Measurements from ENCODE around the gene ZSCAN26. TPM values are rescaled to one million over a fixed set of nuclear protein-coding genes. Genes with fewer than 3 reads are reported as not detected.

Gene ZSCAN26
- total RNA-seq, 4 donors from 2014 or later: 4.9 to 23.3 (median 11.4) TPM

DNA sequence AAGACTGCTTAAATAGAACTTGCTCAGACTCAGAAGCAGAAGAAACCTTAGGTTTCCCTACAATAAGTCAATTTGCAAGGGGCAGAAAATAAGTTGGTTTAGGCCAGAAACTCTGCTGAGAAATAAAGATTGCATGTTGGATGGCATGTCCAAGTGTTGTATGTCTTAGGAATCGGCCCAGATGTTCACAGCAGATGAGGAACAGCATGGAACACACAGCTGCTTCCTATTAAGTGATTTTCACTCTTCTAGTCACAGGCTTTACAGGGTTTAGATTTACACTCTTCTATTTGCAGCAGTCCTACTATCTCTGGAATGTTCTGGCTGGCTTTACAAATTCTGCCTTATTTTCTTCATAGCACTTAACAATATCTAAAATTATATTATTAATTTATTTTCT, 18.0 kb upstream of the ZSCAN26 start:
- H3K27ac ChIP-seq: no peak overlapping the region
- WGBS: 64% methylated on average over 1 of the region's 1 CpG
- no peak for DNase-seq (ENCODE audit: low spot score in 2 of 2)
- TF ChIP-seq POLR2AphosphoS5 (IDR thresholded peaks at IDR 0.05): no peak
- no peak for TF ChIP-seq CTCF (IDR thresholded peaks at IDR 0.05)
- no peak for TF ChIP-seq POLR2A (IDR thresholded peaks at IDR 0.05)
- no peak for TF ChIP-seq EP300 (IDR thresholded peaks at IDR 0.05)
- no peak overlapping the region for H3K4me3 ChIP-seq
- peaks cover 40% of the 10 kb centered on the region for H3K36me3 ChIP-seq
- H3K4me1 ChIP-seq: peaks cover 19% of the 10 kb centered on the region
- no peaks in the 10 kb centered on the region for H3K9me3 ChIP-seq
- no peaks in the 10 kb centered on the region for H3K27me3 ChIP-seq

DNA sequence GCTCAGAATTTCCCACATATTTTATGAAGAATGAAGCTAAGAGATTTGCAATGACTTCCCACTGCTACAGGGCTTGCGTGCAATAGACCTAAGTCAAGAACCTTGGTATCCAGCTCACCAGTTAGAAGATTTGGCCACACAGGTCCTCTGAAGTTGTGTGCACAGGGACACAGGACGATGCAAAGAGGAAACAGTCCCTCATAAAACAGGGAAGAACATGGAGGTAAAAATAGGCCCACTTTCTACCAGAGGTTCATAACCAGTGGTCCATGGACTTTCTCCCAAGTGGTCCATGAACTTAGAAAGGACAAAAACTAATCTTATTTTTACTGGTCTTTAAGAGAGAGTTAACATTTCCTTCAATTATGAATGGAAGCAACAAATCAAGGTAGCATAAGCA, 16.2 kb upstream of the ZSCAN26 start:
- Histone ChIP-seq H3K27ac (no peak overlapping the region), H3K4me3 (peak overlapping the region; percentile 68), H3K27me3 (peaks cover 5% of the 10 kb centered on the region), H3K36me3 (peaks cover 24% of the 10 kb centered on the region), H3K4me1 (peaks cover 19% of the 10 kb centered on the region), H3K9me3 (no peaks in the 10 kb centered on the region)
- 81% methylated on average over 2 of the region's 2 CpGs for WGBS
- no peak for DNase-seq (ENCODE audit: low spot score in 2 of 2)
- TF ChIP-seq POLR2A (IDR thresholded peaks at IDR 0.05) (no peak), CTCF (IDR thresholded peaks at IDR 0.05) (no peak), POLR2AphosphoS5 (IDR thresholded peaks at IDR 0.05) (no peak), EP300 (IDR thresholded peaks at IDR 0.05) (no peak)

- no peak for DNase-seq (ENCODE audit: low spot score in 2 of 2)
These were observed 15.3 kb upstream of the ZSCAN26 start for GRCh38 chr6:28251661-28252008.

DNA sequence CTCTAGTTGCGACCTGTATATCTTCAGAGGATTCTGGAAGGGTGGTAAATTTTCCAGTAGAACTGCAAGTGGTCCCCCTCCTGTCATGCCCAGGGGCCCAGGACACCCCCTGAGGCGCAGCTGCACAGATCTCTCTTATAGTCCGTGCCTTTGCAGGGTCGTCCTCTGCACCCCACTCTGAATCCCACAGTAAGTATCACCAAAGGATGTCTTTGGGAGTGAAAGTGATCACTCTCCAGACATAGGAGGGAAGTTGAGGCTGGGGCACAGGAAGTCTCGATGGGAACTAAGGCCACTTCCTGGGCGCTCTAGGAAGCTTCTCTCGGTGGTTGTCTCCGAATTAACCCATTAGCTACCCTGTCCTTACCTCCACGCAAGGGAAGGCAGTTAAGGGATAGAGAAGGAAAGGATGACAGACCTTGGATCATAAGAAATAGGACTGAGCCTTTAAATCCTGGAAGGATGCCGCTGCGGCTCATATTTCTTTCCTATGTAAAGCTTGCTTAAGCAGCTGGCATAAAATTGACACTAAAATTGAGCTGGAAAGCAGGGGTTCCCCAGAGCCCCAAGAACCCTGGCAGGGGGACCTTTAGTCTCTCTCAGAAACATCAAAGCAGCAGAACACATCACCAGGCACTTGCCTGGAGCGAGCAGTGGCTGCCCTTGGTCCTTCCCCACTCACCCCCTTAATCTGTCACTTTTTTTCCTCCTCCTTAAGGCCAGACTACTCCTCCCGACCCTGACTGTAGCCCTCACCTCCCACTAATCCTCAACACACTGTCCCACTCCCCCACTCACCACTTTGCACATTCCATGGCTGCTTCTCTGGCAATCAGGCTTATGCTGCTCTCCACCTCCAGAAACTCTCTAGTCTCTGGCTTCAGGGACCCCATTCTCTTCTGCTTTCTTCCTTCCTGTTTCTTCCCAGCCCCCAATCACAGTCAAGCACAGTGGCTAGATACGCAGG, 14.7 kb upstream of the ZSCAN26 start, which contains the start of gene ZKSCAN4:
Gene ZKSCAN4 (minus strand): TSS at position 261 of the 967 bp plus-strand sequence. CDS start 289 bp downstream, outside the sequence.
- peaks cover 10% of the 10 kb centered on the region for H3K27me3 ChIP-seq
- 9% methylated on average over 11 of the region's 14 CpGs for WGBS
- peak within 1 kb of the TSS; percentile 68 for H3K4me3 ChIP-seq
- no peaks in the 10 kb centered on the region for H3K9me3 ChIP-seq
- H3K27ac ChIP-seq: no peak within 1 kb of the TSS
- peak in 1 of 2 donors; percentile 74 for DNase-seq (ENCODE audit: low spot score in 2 of 2)
- no peak for TF ChIP-seq POLR2A (IDR thresholded peaks at IDR 0.05)
- peak in 1 of 3 donors; percentile 43 for TF ChIP-seq POLR2AphosphoS5 (IDR thresholded peaks at IDR 0.05)
- TF ChIP-seq EP300 (IDR thresholded peaks at IDR 0.05): no peak
- H3K36me3 ChIP-seq: peaks cover 9% of the 10 kb centered on the region
- H3K4me1 ChIP-seq: peaks cover 19% of the 10 kb centered on the region

More at GRCh38 chr6:28251661-28252008, 15.3 kb upstream of the ZSCAN26 start:
- Histone ChIP-seq H3K27me3 (peaks cover 10% of the 10 kb centered on the region), H3K4me3 (peak overlapping the region; percentile 68), H3K36me3 (peaks cover 15% of the 10 kb centered on the region), H3K9me3 (no peaks in the 10 kb centered on the region), H3K4me1 (peaks cover 19% of the 10 kb centered on the region), H3K27ac (no peak overlapping the region)
- TF ChIP-seq EP300 (IDR thresholded peaks at IDR 0.05) (no peak), POLR2AphosphoS5 (IDR thresholded peaks at IDR 0.05) (no peak), POLR2A (IDR thresholded peaks at IDR 0.05) (no peak), CTCF (IDR thresholded peaks at IDR 0.05) (no peak)
- 0% methylated on average over 3 of the region's 25 CpGs for WGBS

- WGBS: 90% methylated on average over 1 of the region's 1 CpG
- Histone ChIP-seq H3K9me3 (no peaks in the 10 kb centered on the region), H3K27ac (no peak overlapping the region), H3K36me3 (no peaks in the 10 kb centered on the region), H3K4me3 (no peak overlapping the region), H3K4me1 (peaks cover 25% of the 10 kb centered on the region), H3K27me3 (peaks cover 10% of the 10 kb centered on the region)
- no peak for TF ChIP-seq POLR2AphosphoS5 (IDR thresholded peaks at IDR 0.05)
- TF ChIP-seq EP300 (IDR thresholded peaks at IDR 0.05): no peak
- no peak for TF ChIP-seq CTCF (IDR thresholded peaks at IDR 0.05)
- TF ChIP-seq POLR2A (IDR thresholded peaks at IDR 0.05): no peak
- DNase-seq (ENCODE audit: low spot score in 2 of 2): no peak
These were observed 12.8 kb upstream of the ZSCAN26 start for GRCh38 chr6:28254121-28254519.

All from suprapubic skin (tissue), 4 donors.